Ascending aorta (tissue), 2 donors: Measurements from ENCODE around the gene P4HB. TPM values are rescaled to one million over a fixed set of nuclear protein-coding genes. Genes with fewer than 3 reads are reported as not detected.

Experiments
- DNase-seq, 2 donors: peaks; one replicate each; pipeline ENCODE4 v3.0.0-alpha.2; 2019; ENCODE audit warnings: low spot score in 2 of 2
- H3K27ac ChIP-seq, 2 donors: fragments of 200-600 bp; sonication (generic); one replicate each; pipeline ENCODE4 v1.5.1; 2016 to 2017; ENCODE audit warnings: mild to moderate bottlenecking in 1 of 2
- H3K27me3 ChIP-seq: fragments of 200-600 bp; sonication (generic); one replicate; pipeline ENCODE4 v1.5.1; 2017
- H3K36me3 ChIP-seq, 2 donors: fragments of 200-600 bp; sonication (generic); one replicate each; pipeline ENCODE4 v1.5.1; 2016
- H3K4me1 ChIP-seq, 2 donors: fragments of 200-600 bp; sonication (generic); one replicate each; pipeline ENCODE4 v1.5.1; 2016 to 2017; ENCODE audit warnings: mild to moderate bottlenecking in 1 of 2
- H3K4me3 ChIP-seq, 2 donors: fragments of 200-600 bp; sonication (generic); one replicate each; pipeline ENCODE4 v1.5.1; 2016 to 2017; ENCODE audit warnings: mild to moderate bottlenecking in 1 of 2
- H3K9me3 ChIP-seq, 2 donors: fragments of 200-600 bp; sonication (generic); one replicate each; pipeline ENCODE4 v1.5.1; 2016
- CTCF ChIP-seq, 3 experiments: fragments of 200-600 bp in 2 of 3; fragments of 450-650 bp in 1 of 3; sonication (generic) in 2 of 3; IDR thresholded peaks; one replicate each; pipeline ENCODE4 v1.5.1; 2016 to 2019; ENCODE audit warnings: antibody characterized with exemption in 3 of 3, mild to moderate bottlenecking in 1 of 3, moderate library complexity in 1 of 3
- intact Hi-C: fragments of 100-400 bp; cut with DNase I; formaldehyde crosslinking; loops from one replicate; pipeline ENCODE4 v1.15.1; 2023
- total RNA-seq: library from RNA; depleted of rRNA; stranded (reverse); fragments of >200 nt; gene quantifications from one replicate; pipeline ENCODE4 v1.1.0, GENCODE V29; 2016

The P4HB gene
- total RNA-seq, 1 donor from 2014 or later: 670 TPM

DNA sequence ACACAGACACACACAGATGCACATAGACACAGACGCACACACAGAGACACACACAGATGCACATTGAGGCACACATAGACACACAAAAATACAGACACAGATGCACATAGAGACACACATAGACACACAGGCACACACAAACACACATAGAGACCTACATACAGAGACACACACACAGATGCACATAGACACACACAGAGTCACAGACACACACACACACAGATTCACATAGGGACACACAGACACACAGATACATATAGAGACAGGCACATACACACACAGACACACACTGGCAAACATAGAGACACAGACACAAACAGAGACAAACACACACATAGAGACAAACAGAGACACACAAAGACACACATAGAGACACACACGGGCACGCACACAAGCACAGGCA is 66.3 kb downstream of the P4HB start:
- no peaks in the 10 kb centered on the region for H3K9me3 ChIP-seq
- TF ChIP-seq CTCF (IDR thresholded peaks at IDR 0.05): no peak
- DNase-seq: no peak
- no peak overlapping the region for H3K4me3 ChIP-seq
- no peaks in the 10 kb centered on the region for H3K27me3 ChIP-seq
- H3K36me3 ChIP-seq: no peaks in the 10 kb centered on the region
- intact Hi-C loops: no loop called here
- no peaks in the 10 kb centered on the region for H3K4me1 ChIP-seq
- no peak overlapping the region for H3K27ac ChIP-seq

Other genes with a start within 250 kb of the P4HB start
- 128 TPM for gene NPLOC4, start 223.4 kb downstream of the P4HB start, total RNA-seq
- gene TSPAN10, start 223.3 kb downstream of the P4HB start, total RNA-seq: not detected
- not detected for gene PDE6G, start 204.0 kb downstream of the P4HB start, total RNA-seq
- gene OXLD1, start 193.9 kb downstream of the P4HB start, total RNA-seq: 96.1 TPM
- 15.8 TPM for gene CCDC137, start 193.8 kb downstream of the P4HB start, total RNA-seq
- gene ARL16, start 176.7 kb downstream of the P4HB start, total RNA-seq: 21.0 TPM
- gene HGS, start 176.5 kb downstream of the P4HB start, total RNA-seq: 211 TPM
- 21.8 TPM for gene MRPL12, start 157.2 kb downstream of the P4HB start, total RNA-seq
- 0.53 TPM for gene SLC25A10, start 148.3 kb downstream of the P4HB start, total RNA-seq
- gene GCGR, start 56.4 kb downstream of the P4HB start, total RNA-seq: not detected
- 149 TPM for gene MCRIP1, start 27.2 kb downstream of the P4HB start, total RNA-seq
- gene PPP1R27, start 25.5 kb downstream of the P4HB start, total RNA-seq: not detected
- 314 TPM for gene ARHGDIA, start 10.8 kb upstream of the P4HB start, total RNA-seq
- 31.8 TPM for gene ALYREF, start 31.1 kb upstream of the P4HB start, total RNA-seq
- gene ANAPC11, start 31.2 kb upstream of the P4HB start, total RNA-seq: 108 TPM
- 1.5 TPM for gene NPB, start 41.7 kb upstream of the P4HB start, total RNA-seq
- 81.1 TPM for gene PCYT2, start 50.9 kb upstream of the P4HB start, total RNA-seq
- 32.6 TPM for gene SIRT7, start 57.6 kb upstream of the P4HB start, total RNA-seq
- 28.7 TPM for gene MAFG, start 67.2 kb upstream of the P4HB start, total RNA-seq
- gene PYCR1, start 76.8 kb upstream of the P4HB start, total RNA-seq: 31.5 TPM
- not detected for gene MYADML2, start 86.7 kb upstream of the P4HB start, total RNA-seq
- not detected for gene NOTUM, start 100.7 kb upstream of the P4HB start, total RNA-seq
- 45.1 TPM for gene ASPSCR1, start 117.1 kb upstream of the P4HB start, total RNA-seq
- gene CENPX, start 162.3 kb upstream of the P4HB start, total RNA-seq: 41.3 TPM
- 2.0 TPM for gene LRRC45, start 162.8 kb upstream of the P4HB start, total RNA-seq
- not detected for gene RAC3, start 171.1 kb upstream of the P4HB start, total RNA-seq
- gene DCXR, start 177.2 kb upstream of the P4HB start, total RNA-seq: 160 TPM
- gene RFNG, start 191.3 kb upstream of the P4HB start, total RNA-seq: 73.7 TPM
- gene GPS1, start 191.4 kb upstream of the P4HB start, total RNA-seq: 42.1 TPM
- 111 TPM for gene DUS1L, start 205.3 kb upstream of the P4HB start, total RNA-seq
- 90.9 TPM for gene FASN, start 237.7 kb upstream of the P4HB start, total RNA-seq